ENCODE results near the gene SMIM23.

The SMIM23 gene

DNA sequence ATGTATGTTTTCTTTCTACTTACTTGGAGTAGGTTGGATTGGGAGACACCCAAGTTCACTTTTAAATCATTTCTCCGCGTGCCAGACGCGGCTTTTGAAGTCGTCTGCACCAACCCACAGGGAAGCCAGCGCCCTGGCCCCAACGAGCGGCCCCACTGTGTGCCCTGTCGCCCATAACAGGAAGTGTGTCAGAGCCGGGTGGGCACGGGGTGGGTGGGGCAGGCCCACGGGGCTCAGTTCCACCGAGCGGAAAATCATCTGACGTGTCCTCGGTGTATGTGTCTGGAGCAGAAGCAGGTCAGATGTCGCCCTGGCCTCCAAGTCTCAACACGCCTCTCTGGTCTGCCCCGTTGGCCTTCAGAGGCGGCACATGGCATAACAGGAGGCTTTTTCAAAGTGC, 22.7 kb upstream of the SMIM23 start:
- H2BK120ac ChIP-seq (ENCODE audit: low read depth, low read length), result no peak overlapping the region
- no peak overlapping the region for H3K9ac ChIP-seq (ENCODE audit: low read length)
- no peak for DNase-seq
- no peak overlapping the region for H3K23ac ChIP-seq (ENCODE audit: low read length in 2 of 2)
- 91% methylated on average over 20 of the region's 20 CpGs for WGBS
- H2AFZ ChIP-seq (ENCODE audit: low read depth, low read length), result no peak overlapping the region
- no peak overlapping the region for H3K4ac ChIP-seq (ENCODE audit: low read depth in 1 of 2, low read length in 2 of 2)
- no peak overlapping the region for H2BK5ac ChIP-seq (ENCODE audit: low read depth, low read length, poor library complexity, severe bottlenecking)
- no peak overlapping the region for H2BK15ac ChIP-seq (ENCODE audit: low read depth, poor library complexity, severe bottlenecking)
- H3K79me1 ChIP-seq (replicated peaks; ENCODE audit: low read length, poor library complexity, severe bottlenecking), result no peaks in the 10 kb centered on the region
- H3K27ac ChIP-seq (ENCODE audit: low read length, poor library complexity, severe bottlenecking), result no peak overlapping the region
- no peak overlapping the region for H3K4me3 ChIP-seq (ENCODE audit: insufficient read depth in 1 of 2, low read depth in 1 of 2, low read length in 2 of 2)
- H3K4me1 ChIP-seq (ENCODE audit: control insufficient read depth, insufficient read depth, low read depth, low read length), result no peaks in the 10 kb centered on the region
- H4K91ac ChIP-seq (ENCODE audit: low read length), result no peak overlapping the region
- peaks cover 28% of the 10 kb centered on the region for H3K9me3 ChIP-seq (ENCODE audit: control insufficient read depth, low read length)
- H3K14ac ChIP-seq (ENCODE audit: low read length in 2 of 2), result no peak overlapping the region
- no peaks in the 10 kb centered on the region for H3K36me3 ChIP-seq (ENCODE audit: control insufficient read depth in 1 of 2, insufficient read depth in 2 of 2, low read depth in 1 of 2, low read length in 2 of 2)
- H3K27me3 ChIP-seq (ENCODE audit: control insufficient read depth in 1 of 2, insufficient read depth in 1 of 2, low read length in 2 of 2), result no peaks in the 10 kb centered on the region
- no peak overlapping the region for H3K4me2 ChIP-seq (ENCODE audit: low read length, poor library complexity, severe bottlenecking)
- no peak overlapping the region for H3K18ac ChIP-seq (ENCODE audit: low read depth in 1 of 2, low read length in 2 of 2)
- no peak overlapping the region for H2BK12ac ChIP-seq (ENCODE audit: low read length in 2 of 2)
- H4K8ac ChIP-seq (ENCODE audit: low read length), result no peak overlapping the region
- H2AK5ac ChIP-seq (ENCODE audit: low read length, severe bottlenecking), result no peak overlapping the region

DNA sequence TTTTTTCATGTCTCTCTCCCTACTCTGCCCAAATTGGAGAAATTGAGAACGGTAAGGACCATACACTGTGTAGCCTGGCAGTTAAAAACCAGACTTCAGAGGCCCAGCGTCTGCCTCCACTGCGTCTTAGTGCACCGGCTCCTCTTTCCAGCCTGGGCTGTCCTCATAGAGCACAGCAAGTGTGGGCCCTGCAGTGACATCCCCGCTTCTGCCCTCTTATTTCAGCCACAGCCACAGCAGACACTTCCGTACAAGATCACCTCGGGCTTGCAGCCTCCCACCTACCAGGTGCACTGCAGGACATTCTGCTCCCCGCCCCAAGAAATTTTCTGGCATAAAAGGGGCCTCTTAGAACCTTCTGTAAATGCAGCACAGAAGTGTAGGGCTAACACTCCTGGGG, 21.4 kb upstream of the SMIM23 start:
- Histone ChIP-seq H2AK5ac (ENCODE audit: low read length, severe bottlenecking) (no peak overlapping the region), H2AFZ (ENCODE audit: low read depth, low read length) (no peak overlapping the region), H3K36me3 (ENCODE audit: control insufficient read depth in 1 of 2, insufficient read depth in 2 of 2, low read depth in 1 of 2, low read length in 2 of 2) (no peaks in the 10 kb centered on the region), H3K23ac (ENCODE audit: low read length in 2 of 2) (no peak overlapping the region), H3K27ac (ENCODE audit: low read length, poor library complexity, severe bottlenecking) (no peak overlapping the region), H3K18ac (ENCODE audit: low read depth in 1 of 2, low read length in 2 of 2) (no peak overlapping the region), H3K4me1 (ENCODE audit: control insufficient read depth, insufficient read depth, low read depth, low read length) (no peaks in the 10 kb centered on the region), H3K79me1 (replicated peaks; ENCODE audit: low read length, poor library complexity, severe bottlenecking) (no peaks in the 10 kb centered on the region), H4K91ac (ENCODE audit: low read length) (no peak overlapping the region), H3K9me3 (ENCODE audit: control insufficient read depth, low read length) (peaks cover 30% of the 10 kb centered on the region), H3K14ac (ENCODE audit: low read length in 2 of 2) (no peak overlapping the region), H2BK120ac (ENCODE audit: low read depth, low read length) (no peak overlapping the region), H3K4me2 (ENCODE audit: low read length, poor library complexity, severe bottlenecking) (no peak overlapping the region), H3K27me3 (ENCODE audit: control insufficient read depth in 1 of 2, insufficient read depth in 1 of 2, low read length in 2 of 2) (no peaks in the 10 kb centered on the region), H3K4ac (ENCODE audit: low read depth in 1 of 2, low read length in 2 of 2) (no peak overlapping the region), H3K4me3 (ENCODE audit: insufficient read depth in 1 of 2, low read depth in 1 of 2, low read length in 2 of 2) (no peak overlapping the region), H2BK15ac (ENCODE audit: low read depth, poor library complexity, severe bottlenecking) (no peak overlapping the region), H4K8ac (ENCODE audit: low read length) (no peak overlapping the region), H3K9ac (ENCODE audit: low read length) (no peak overlapping the region), H2BK5ac (ENCODE audit: low read depth, low read length, poor library complexity, severe bottlenecking) (no peak overlapping the region), H2BK12ac (ENCODE audit: low read length in 2 of 2) (no peak overlapping the region)
- 91% methylated on average over 8 of the region's 8 CpGs for WGBS
- no peak for DNase-seq

DNA sequence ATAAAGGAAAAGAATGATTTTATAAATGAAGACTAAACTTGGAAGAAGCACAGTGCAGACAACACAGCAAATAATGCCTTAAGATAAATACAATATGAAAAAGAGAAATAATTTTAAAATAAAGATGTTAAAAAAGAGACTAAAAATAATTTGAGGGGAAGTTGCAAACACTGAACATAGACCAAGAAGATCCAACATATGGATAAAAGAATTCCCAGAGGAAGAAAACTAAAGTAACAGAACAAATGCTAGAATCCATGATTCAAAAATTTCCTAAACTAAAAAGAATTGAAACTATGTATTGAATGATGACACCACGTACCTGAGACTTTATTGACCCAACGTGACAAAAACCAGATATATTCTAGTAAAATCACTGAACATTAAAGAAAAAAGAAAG, 18.7 kb upstream of the SMIM23 start:
- Histone ChIP-seq H2BK5ac (ENCODE audit: low read depth, low read length, poor library complexity, severe bottlenecking) (no peak overlapping the region), H3K9me3 (ENCODE audit: control insufficient read depth, low read length) (peaks cover 25% of the 10 kb centered on the region), H2BK12ac (ENCODE audit: low read length in 2 of 2) (no peak overlapping the region), H2BK120ac (ENCODE audit: low read depth, low read length) (no peak overlapping the region), H2AK5ac (ENCODE audit: low read length, severe bottlenecking) (no peak overlapping the region), H3K36me3 (ENCODE audit: control insufficient read depth in 1 of 2, insufficient read depth in 2 of 2, low read depth in 1 of 2, low read length in 2 of 2) (no peaks in the 10 kb centered on the region), H4K91ac (ENCODE audit: low read length) (no peak overlapping the region), H3K23ac (ENCODE audit: low read length in 2 of 2) (no peak overlapping the region), H3K14ac (ENCODE audit: low read length in 2 of 2) (no peak overlapping the region), H4K8ac (ENCODE audit: low read length) (no peak overlapping the region), H2AFZ (ENCODE audit: low read depth, low read length) (no peak overlapping the region), H3K4me2 (ENCODE audit: low read length, poor library complexity, severe bottlenecking) (no peak overlapping the region), H3K79me1 (replicated peaks; ENCODE audit: low read length, poor library complexity, severe bottlenecking) (no peaks in the 10 kb centered on the region), H3K9ac (ENCODE audit: low read length) (no peak overlapping the region), H3K4ac (ENCODE audit: low read depth in 1 of 2, low read length in 2 of 2) (no peak overlapping the region), H2BK15ac (ENCODE audit: low read depth, poor library complexity, severe bottlenecking) (no peak overlapping the region), H3K4me3 (ENCODE audit: insufficient read depth in 1 of 2, low read depth in 1 of 2, low read length in 2 of 2) (no peak overlapping the region), H3K27ac (ENCODE audit: low read length, poor library complexity, severe bottlenecking) (no peak overlapping the region), H3K4me1 (ENCODE audit: control insufficient read depth, insufficient read depth, low read depth, low read length) (no peaks in the 10 kb centered on the region), H3K18ac (ENCODE audit: low read depth in 1 of 2, low read length in 2 of 2) (no peak overlapping the region), H3K27me3 (ENCODE audit: control insufficient read depth in 1 of 2, insufficient read depth in 1 of 2, low read length in 2 of 2) (no peaks in the 10 kb centered on the region)
- DNase-seq, result no peak
- WGBS, result no CpG with 5 or more reads among the region's 2 CpGs

DNA sequence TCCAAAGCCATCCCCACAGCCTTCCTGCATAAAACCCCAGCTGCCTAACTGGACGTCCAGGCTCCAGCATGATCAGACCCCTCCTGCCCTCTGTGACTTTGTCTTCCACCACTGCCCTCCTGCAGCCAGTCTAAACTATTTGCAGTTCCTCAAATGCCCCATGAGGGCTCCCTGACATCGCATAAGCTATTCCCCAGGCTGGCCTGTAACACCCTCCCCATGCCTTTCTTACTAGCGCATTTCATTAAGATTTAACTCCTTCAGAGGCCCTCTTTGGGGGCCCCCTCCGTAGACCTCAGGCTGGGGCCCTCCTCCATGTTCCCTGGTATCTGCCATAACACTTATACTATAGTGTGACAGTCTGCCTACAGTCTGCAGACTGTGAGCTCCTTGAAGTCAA, 15.5 kb upstream of the SMIM23 start:
- H3K4me3 ChIP-seq (ENCODE audit: insufficient read depth in 1 of 2, low read depth in 1 of 2, low read length in 2 of 2), result no peak overlapping the region
- no peak overlapping the region for H3K4me2 ChIP-seq (ENCODE audit: low read length, poor library complexity, severe bottlenecking)
- H3K18ac ChIP-seq (ENCODE audit: low read depth in 1 of 2, low read length in 2 of 2), result no peak overlapping the region
- no peak overlapping the region for H3K4ac ChIP-seq (ENCODE audit: low read depth in 1 of 2, low read length in 2 of 2)
- peaks cover 25% of the 10 kb centered on the region for H3K9me3 ChIP-seq (ENCODE audit: control insufficient read depth, low read length)
- no peak overlapping the region for H2AK5ac ChIP-seq (ENCODE audit: low read length, severe bottlenecking)
- H3K79me1 ChIP-seq (replicated peaks; ENCODE audit: low read length, poor library complexity, severe bottlenecking), result no peaks in the 10 kb centered on the region
- no peak overlapping the region for H3K9ac ChIP-seq (ENCODE audit: low read length)
- no peak overlapping the region for H2AFZ ChIP-seq (ENCODE audit: low read depth, low read length)
- no peak overlapping the region for H2BK120ac ChIP-seq (ENCODE audit: low read depth, low read length)
- H4K8ac ChIP-seq (ENCODE audit: low read length), result no peak overlapping the region
- no peaks in the 10 kb centered on the region for H3K4me1 ChIP-seq (ENCODE audit: control insufficient read depth, insufficient read depth, low read depth, low read length)
- no peak overlapping the region for H2BK12ac ChIP-seq (ENCODE audit: low read length in 2 of 2)
- no peak for DNase-seq
- H2BK5ac ChIP-seq (ENCODE audit: low read depth, low read length, poor library complexity, severe bottlenecking), result no peak overlapping the region
- H3K27ac ChIP-seq (ENCODE audit: low read length, poor library complexity, severe bottlenecking), result no peak overlapping the region
- H4K91ac ChIP-seq (ENCODE audit: low read length), result no peak overlapping the region
- H3K23ac ChIP-seq (ENCODE audit: low read length in 2 of 2), result no peak overlapping the region
- 33% methylated on average over 4 of the region's 4 CpGs for WGBS
- H3K27me3 ChIP-seq (ENCODE audit: control insufficient read depth in 1 of 2, insufficient read depth in 1 of 2, low read length in 2 of 2), result no peaks in the 10 kb centered on the region
- H3K14ac ChIP-seq (ENCODE audit: low read length in 2 of 2), result no peak overlapping the region
- H3K36me3 ChIP-seq (ENCODE audit: control insufficient read depth in 1 of 2, insufficient read depth in 2 of 2, low read depth in 1 of 2, low read length in 2 of 2), result no peaks in the 10 kb centered on the region
- H2BK15ac ChIP-seq (ENCODE audit: low read depth, poor library complexity, severe bottlenecking), result no peak overlapping the region
